Endothelial cell of umbilical vein (primary cell): ENCODE measurements around the gene KCNAB2. TPM values are rescaled to one million over a fixed set of nuclear protein-coding genes. Genes with fewer than 3 reads are reported as not detected.

Source experiments
- BruUV-seq: library from RNA; stranded (reverse); fragments of 400-500 nt; replicated peaks from 2 replicates; lab custom pipeline; 2021; lab: Mats Ljungman, UMichigan
- CTCF ChIA-PET: fragments of 300-600, 350-600 bp; sonication (Branson Sonifier 250); formaldehyde crosslinking; loops from one replicate; lab custom pipeline; 2021; ENCODE audit warnings: antibody characterized with exemption, inconsistent platforms; lab: Charles Lee
- POLR2A ChIA-PET: fragments of 300-600, 350-600 bp; sonication (Branson Sonifier 250); formaldehyde crosslinking; loops from one replicate; lab custom pipeline; 2021; ENCODE audit warnings: antibody characterized with exemption, inconsistent platforms; lab: Charles Lee
- DNase-seq: peaks from one replicate; pipeline ENCODE4 v3.0.0-alpha.2; 2011; ENCODE audit warnings: low read depth, low spot score
- FAIRE-seq: peaks from 2 replicates; lab custom pipeline; 2011; peaks lifted over from hg19 to GRCh38; lab: Jason Lieb, UNC
- H2AFZ ChIP-seq: 2 replicates; pipeline ENCODE4 v1.6.0; 2012; ENCODE audit warnings: low read depth, low read length, control low read depth, inconsistent platforms
- H3K27ac ChIP-seq: 2 replicates; pipeline ENCODE4 v1.5.1; 2011; ENCODE audit warnings: low read depth, mild to moderate bottlenecking, control low read depth, low read length, moderate library complexity; ENCODE audit not compliant: insufficient read depth
- H3K27me3 ChIP-seq, 2 experiments: 2 replicates each; pipeline versions ENCODE4 v1.6.0 to v1.6.1; 2011; ENCODE audit warnings: low read length in 2 of 2, mixed read lengths in 1 of 2; ENCODE audit not compliant: control insufficient read depth in 2 of 2, insufficient read depth in 2 of 2
- H3K36me3 ChIP-seq, 2 experiments: 2 replicates in 1 of 2; 3 replicates in 1 of 2; pipeline ENCODE4 v1.5.1; 2011; ENCODE audit warnings: low read length in 2 of 2, mild to moderate bottlenecking in 1 of 2, moderate library complexity in 1 of 2; ENCODE audit not compliant: control insufficient read depth in 2 of 2, insufficient read depth in 2 of 2; ENCODE audit errors: extremely low read depth in 1 of 2
- H3K4me1 ChIP-seq: 3 replicates; pipeline ENCODE4 v1.5.1; 2011; ENCODE audit warnings: mild to moderate bottlenecking, low read length; ENCODE audit not compliant: control insufficient read depth, insufficient read depth; ENCODE audit errors: extremely low read depth
- H3K4me2 ChIP-seq: 2 replicates; pipeline ENCODE4 v1.6.1; 2011; ENCODE audit warnings: low read length, control low read depth, mixed read lengths; ENCODE audit not compliant: insufficient read depth
- H3K4me3 ChIP-seq, 3 experiments: fragments of 200-600 bp in 1 of 3; sonication (generic), shearing (Covaris generic) in 1 of 3; replicated peaks in 1 of 3; 2 replicates each; pipeline ENCODE4 v1.5.1; 2011 to 2016; ENCODE audit warnings: control low read depth in 3 of 3, low read length in 3 of 3, mild to moderate bottlenecking in 2 of 3, inconsistent platforms in 1 of 3, low read depth in 1 of 3, moderate library complexity in 1 of 3; ENCODE audit not compliant: insufficient read depth in 1 of 3
- H3K79me2 ChIP-seq: 2 replicates; pipeline ENCODE4 v1.6.0; 2012; ENCODE audit warnings: low read length, inconsistent platforms; ENCODE audit not compliant: control insufficient read depth, insufficient read depth
- H3K9ac ChIP-seq: replicated peaks from 2 replicates; pipeline ENCODE3; 2011; ENCODE audit warnings: low read length, control low read depth; ENCODE audit not compliant: insufficient read depth; ENCODE audit errors: extremely low read depth
- H3K9me1 ChIP-seq: replicated peaks from 3 replicates; pipeline ENCODE4 v1.6.0; 2011; ENCODE audit warnings: mild to moderate bottlenecking, low read length; ENCODE audit not compliant: control insufficient read depth, insufficient read depth; ENCODE audit errors: extremely low read depth
- H3K9me3 ChIP-seq: replicated peaks from 2 replicates; pipeline ENCODE4 v1.5.1; 2012; ENCODE audit warnings: low read length, inconsistent platforms; ENCODE audit not compliant: control insufficient read depth, insufficient read depth
- H4K20me1 ChIP-seq: replicated peaks from 2 replicates; pipeline ENCODE3; 2011; ENCODE audit warnings: mild to moderate bottlenecking, low read length; ENCODE audit not compliant: control insufficient read depth, insufficient read depth; ENCODE audit errors: extremely low read depth
- EZH2 ChIP-seq: IDR thresholded peaks from 2 replicates; pipeline ENCODE4 v1.6.1; 2012; ENCODE audit warnings: borderline replicate concordance, low read depth, mild to moderate bottlenecking, moderate library complexity, low read length, inconsistent platforms; ENCODE audit not compliant: severe bottlenecking
- FOS ChIP-seq: IDR thresholded peaks from 2 replicates; pipeline ENCODE4 v1.6.1; 2011; ENCODE audit warnings: mild to moderate bottlenecking, low read length, moderate library complexity, borderline replicate concordance; ENCODE audit not compliant: insufficient read depth
- GATA2 ChIP-seq: IDR thresholded peaks from 2 replicates; pipeline ENCODE4 v1.7.0; 2011; ENCODE audit warnings: low read depth, mild to moderate bottlenecking, moderate library complexity, mixed read lengths, low read length; ENCODE audit not compliant: insufficient read length, insufficient read depth
- JUN ChIP-seq: IDR thresholded peaks from 2 replicates; pipeline ENCODE4 v1.6.1; 2011; ENCODE audit warnings: borderline replicate concordance, low read depth; ENCODE audit not compliant: insufficient read length, insufficient read depth
- MYC ChIP-seq: IDR thresholded peaks from one replicate; pipeline ENCODE4 v1.6.1; 2011; ENCODE audit warnings: mild to moderate bottlenecking, low read depth, low read length
- POLR2A ChIP-seq: IDR thresholded peaks from 2 replicates; pipeline ENCODE4 v1.6.1; 2012; ENCODE audit warnings: low read depth, mild to moderate bottlenecking, control low read depth, low read length
- POLR2AphosphoS5 ChIP-seq: IDR thresholded peaks from 2 replicates; pipeline ENCODE4 v1.6.1; 2012; ENCODE audit warnings: low read depth, mild to moderate bottlenecking, control low read depth, low read length, moderate library complexity; ENCODE audit not compliant: insufficient read depth
- dilution Hi-C: fragments of 300-500 bp; cut with MboI; formaldehyde crosslinking; loops from one replicate; pipeline ENCODE4 v1.15.0; 2019; ENCODE audit warnings: low sequenced_read_pairs; ENCODE audit not compliant: extremely low pct_ligation_motif_present
- intact Hi-C: fragments of 100-400 bp; cut with micrococcal nuclease; formaldehyde crosslinking; loops from one replicate; pipeline ENCODE4 v1.10.0; 2022
- polyA plus RNA-seq, 4 experiments: library from polyadenylated mRNA; depleted of rRNA in 3 of 4; stranded (reverse) in 3 of 4; unstranded in 1 of 4; fragments of >200 nt; gene quantifications; 2 replicates each; pipeline versions ENCODE4 v1.2.1 to v1.2.3, GENCODE V29; 2011 to 2012; ENCODE audit warnings: missing spikeins in 1 of 4
- total RNA-seq: library from RNA; stranded (reverse); gene quantifications from 2 replicates; pipeline ENCODE4 v1.2.3, GENCODE V29; 2021
- TF ChIP-seq, protein P1 (sequence below): IDR thresholded peaks from 2 replicates; pipeline ENCODE4 v1.6.1; 2011; ENCODE audit not compliant: insufficient read depth, insufficient read length
- TF ChIP-seq, protein P2 (sequence below), 2 donors: IDR thresholded peaks; 1 replicate in 1 of 2; 2 replicates in 1 of 2; pipeline ENCODE4 v1.5.1; 2011; ENCODE audit warnings: low read length in 2 of 2, mild to moderate bottlenecking in 2 of 2, moderate library complexity in 2 of 2, control low read depth in 1 of 2, inconsistent platforms in 1 of 2, low read depth in 1 of 2; ENCODE audit not compliant: insufficient read depth in 1 of 2; ENCODE audit errors: extremely low read depth in 1 of 2

The KCNAB2 gene
- total and polyA plus RNA-seq, 2 donors (not counting 3 experiments of a cell fraction or from before 2014, with no cell fraction given): 2.4 to 3.8 TPM

- no peak overlapping the region for H3K4me2 ChIP-seq
- no peaks in the 10 kb centered on the region for H3K9me1 ChIP-seq
- ChIA-PET CTCF (interaction anchor here (1.2 kb wide), 1 partner anchor 25 kb away, joined by 4 read pairs; no protein-coding TSS in a partner anchor), POLR2A (no interaction called here)
- no peaks in the 10 kb centered on the region for H3K4me1 ChIP-seq
- intact Hi-C loops: no loop called here
- no peak for TF ChIP-seq EZH2
- TF ChIP-seq, protein P1, sequence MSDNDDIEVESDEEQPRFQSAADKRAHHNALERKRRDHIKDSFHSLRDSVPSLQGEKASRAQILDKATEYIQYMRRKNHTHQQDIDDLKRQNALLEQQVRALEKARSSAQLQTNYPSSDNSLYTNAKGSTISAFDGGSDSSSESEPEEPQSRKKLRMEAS: no peak
- TF ChIP-seq FOS: no peak
- TF ChIP-seq, protein P2, sequence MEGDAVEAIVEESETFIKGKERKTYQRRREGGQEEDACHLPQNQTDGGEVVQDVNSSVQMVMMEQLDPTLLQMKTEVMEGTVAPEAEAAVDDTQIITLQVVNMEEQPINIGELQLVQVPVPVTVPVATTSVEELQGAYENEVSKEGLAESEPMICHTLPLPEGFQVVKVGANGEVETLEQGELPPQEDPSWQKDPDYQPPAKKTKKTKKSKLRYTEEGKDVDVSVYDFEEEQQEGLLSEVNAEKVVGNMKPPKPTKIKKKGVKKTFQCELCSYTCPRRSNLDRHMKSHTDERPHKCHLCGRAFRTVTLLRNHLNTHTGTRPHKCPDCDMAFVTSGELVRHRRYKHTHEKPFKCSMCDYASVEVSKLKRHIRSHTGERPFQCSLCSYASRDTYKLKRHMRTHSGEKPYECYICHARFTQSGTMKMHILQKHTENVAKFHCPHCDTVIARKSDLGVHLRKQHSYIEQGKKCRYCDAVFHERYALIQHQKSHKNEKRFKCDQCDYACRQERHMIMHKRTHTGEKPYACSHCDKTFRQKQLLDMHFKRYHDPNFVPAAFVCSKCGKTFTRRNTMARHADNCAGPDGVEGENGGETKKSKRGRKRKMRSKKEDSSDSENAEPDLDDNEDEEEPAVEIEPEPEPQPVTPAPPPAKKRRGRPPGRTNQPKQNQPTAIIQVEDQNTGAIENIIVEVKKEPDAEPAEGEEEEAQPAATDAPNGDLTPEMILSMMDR (IDR thresholded peaks at IDR 0.05; ENCODE audit: extremely low read depth in 1 of 2, insufficient read depth in 1 of 2, low read depth in 1 of 2, low read length in 2 of 2): no peak
- TF ChIP-seq POLR2A: no peak
- TF ChIP-seq JUN: no peak
- no peak for TF ChIP-seq POLR2AphosphoS5
- no peak for TF ChIP-seq MYC
- no peak for TF ChIP-seq GATA2
- H3K79me2 ChIP-seq: no peaks in the 10 kb centered on the region
- dilution Hi-C loops: no loop called here
- H3K9me3 ChIP-seq: no peaks in the 10 kb centered on the region
- no peak overlapping the region for H3K9ac ChIP-seq
- H3K27me3 ChIP-seq: no peaks in the 10 kb centered on the region
- no peaks in the 10 kb centered on the region for H4K20me1 ChIP-seq
- FAIRE-seq (no peak), DNase-seq (no peak)
- no peak overlapping the region for H2AFZ ChIP-seq
- H3K36me3 ChIP-seq: no peaks in the 10 kb centered on the region
- BruUV-seq: no TSS peak
- no peak overlapping the region for H3K4me3 ChIP-seq
- no peak overlapping the region for H3K27ac ChIP-seq
Observed at GRCh38 chr1:6077919-6078318, 32.2 kb downstream of the KCNAB2 start.
